NCI-H1694 treated with DMSO at 0.1 percent for 48 hours (cell line): ENCODE measurements around the gene HECA.
"Not testable (repeated sequence)": the region's sequence is repeated elsewhere in the genome, so short reads cannot be mapped to it uniquely, and the experiment has no call there.

Experiments
- DNase-seq: peaks from one replicate; lab custom pipeline; 2025; lab: John Stamatoyannopoulos, UW

HECA gene

GRCh38 chr6:139205843-139206242 lies 71.0 kb downstream of the HECA start:
- DNase-seq: no peak

- DNase-seq: not testable (repeated sequence)
These were observed 75.9 kb downstream of the HECA start for GRCh38 chr6:139210766-139211165.

DNA sequence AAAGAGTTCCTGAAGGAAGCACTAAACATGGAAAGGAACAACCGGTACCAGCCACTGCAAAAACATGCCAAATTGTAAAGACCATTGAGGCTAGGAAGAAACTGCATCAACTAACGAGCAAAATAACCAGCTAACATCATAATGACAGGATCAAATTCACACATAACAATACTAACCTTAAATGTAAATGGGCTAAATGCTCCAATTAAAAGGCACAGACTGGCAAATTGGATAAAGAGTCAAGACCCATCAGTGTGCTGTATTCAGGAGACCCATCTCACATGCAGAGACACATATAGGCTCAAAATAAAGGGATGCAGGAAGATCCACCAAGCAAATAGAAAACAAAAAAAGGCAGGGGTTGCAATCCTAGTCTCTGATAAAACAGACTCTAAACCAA lies 77.6 kb downstream of the HECA start:
- not testable (repeated sequence) for DNase-seq

GRCh38 chr6:139219271-139219729 lies 84.4 kb downstream of the HECA start:
- DNase-seq: peak; percentile 89

DNA sequence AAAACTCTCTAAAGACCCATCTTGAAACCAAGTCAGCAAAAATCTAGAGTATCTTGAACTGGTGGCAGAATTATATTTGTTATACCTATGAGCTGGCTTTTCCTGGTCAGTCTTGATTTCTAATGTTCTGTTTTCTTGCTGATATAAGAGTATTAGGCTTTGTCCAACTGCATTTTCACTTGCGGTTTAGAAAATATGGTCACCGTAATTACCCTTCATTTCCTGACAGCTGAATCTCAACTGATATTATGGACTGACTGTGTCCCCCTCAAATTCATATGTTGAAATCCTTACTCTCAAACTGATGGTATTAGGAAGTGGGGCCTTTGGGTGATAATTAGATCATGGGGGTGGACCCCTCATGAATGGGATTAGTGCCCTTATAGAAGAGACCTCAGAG lies 84.9 kb downstream of the HECA start:
- no peak for DNase-seq

DNA sequence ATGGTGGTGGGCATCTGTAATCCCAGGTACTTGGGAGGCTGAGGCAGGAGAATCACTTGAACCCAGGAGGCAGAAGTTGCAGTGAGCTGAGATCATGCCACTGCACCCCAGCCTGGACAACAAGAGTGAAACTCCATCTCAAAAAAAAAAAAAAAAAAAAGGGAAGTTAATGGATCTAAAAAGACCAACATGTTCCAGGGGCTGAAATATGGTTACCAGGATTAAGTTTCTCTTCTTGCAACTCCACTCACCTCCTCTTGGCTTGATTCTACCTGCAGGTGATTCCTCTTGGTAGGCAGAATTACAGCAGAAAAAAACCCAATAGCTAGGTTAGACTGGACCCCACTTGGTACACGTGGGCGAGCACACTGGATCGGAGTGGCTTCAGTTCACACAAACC lies 93.5 kb downstream of the HECA start:
- DNase-seq: not testable (repeated sequence)
